NT2/D1 (cell line): Measurements from ENCODE around the gene GDPD2.

Source experiments
- DNase-seq: peaks from one replicate; pipeline ENCODE4 v3.0.0-alpha.2; 2011; ENCODE audit warnings: low read depth, low spot score
- H3K27me3 ChIP-seq: 2 replicates; pipeline ENCODE4 v1.6.0; 2011; ENCODE audit warnings: mild to moderate bottlenecking; ENCODE audit not compliant: insufficient read length, insufficient read depth
- H3K36me3 ChIP-seq: 2 replicates; pipeline ENCODE4 v1.6.1; 2011; ENCODE audit warnings: mild to moderate bottlenecking, low read length, mixed read lengths; ENCODE audit not compliant: insufficient read depth, insufficient read length
- H3K4me1 ChIP-seq: 2 replicates; pipeline ENCODE4 v1.5.1; 2011; ENCODE audit not compliant: insufficient read depth, insufficient read length
- H3K4me3 ChIP-seq: 2 replicates; pipeline ENCODE4 v1.5.1; 2011; ENCODE audit warnings: low read depth; ENCODE audit not compliant: insufficient read length
- H3K9ac ChIP-seq: 2 replicates; pipeline ENCODE4 v1.6.0; 2011; ENCODE audit warnings: low read depth; ENCODE audit not compliant: insufficient read length
- H3K9me3 ChIP-seq: 2 replicates; pipeline ENCODE4 v1.5.1; 2011; ENCODE audit warnings: mild to moderate bottlenecking, low read length; ENCODE audit not compliant: insufficient read depth
- SUZ12 ChIP-seq: IDR thresholded peaks from 2 replicates; pipeline ENCODE4 v1.6.1; 2011; ENCODE audit not compliant: insufficient read length, insufficient read depth; ENCODE audit errors: extremely low read depth
- YY1 ChIP-seq: IDR thresholded peaks from 2 replicates; pipeline ENCODE4 v1.6.1; 2011; ENCODE audit not compliant: insufficient read length, insufficient read depth
- ZNF274 ChIP-seq: IDR thresholded peaks from 2 replicates; pipeline ENCODE4 v1.6.1; 2011; ENCODE audit warnings: mild to moderate bottlenecking, low read depth, low read length

Gene GDPD2

GRCh38 chrX:70421618-70422017 is 1.5 kb upstream of the GDPD2 start:
- peak; percentile 83 for DNase-seq
- Histone ChIP-seq H3K9ac (no peak overlapping the region), H3K9me3 (no peaks in the 10 kb centered on the region), H3K4me1 (peaks cover 16% of the 10 kb centered on the region), H3K36me3 (peaks cover 34% of the 10 kb centered on the region), H3K27me3 (no peaks in the 10 kb centered on the region), H3K4me3 (no peak overlapping the region)
- TF ChIP-seq YY1, result no peak
- no peak for TF ChIP-seq ZNF274
- TF ChIP-seq SUZ12, result no peak

GRCh38 chrX:70423936-70424675 is 992 bp downstream of the GDPD2 start:
- Histone ChIP-seq H3K9me3 (no peaks in the 10 kb centered on the region), H3K4me1 (peaks cover 12% of the 10 kb centered on the region), H3K36me3 (peaks cover 20% of the 10 kb centered on the region), H3K9ac (peak overlapping the region; percentile 25), H3K27me3 (no peaks in the 10 kb centered on the region), H3K4me3 (peak overlapping the region; percentile 53)
- no peak for TF ChIP-seq ZNF274
- no peak for TF ChIP-seq YY1
- DNase-seq, result no peak

- peak overlapping the region; percentile 25 for H3K9ac ChIP-seq
- no peaks in the 10 kb centered on the region for H3K27me3 ChIP-seq
- H3K9me3 ChIP-seq, result no peaks in the 10 kb centered on the region
- no peak overlapping the region for H3K4me3 ChIP-seq
- TF ChIP-seq SUZ12 (no peak), ZNF274 (no peak), YY1 (no peak)
- no peak for DNase-seq
- H3K36me3 ChIP-seq, result peaks cover 13% of the 10 kb centered on the region
- H3K4me1 ChIP-seq, result peaks cover 12% of the 10 kb centered on the region
These were observed 1.7 kb downstream of the GDPD2 start for GRCh38 chrX:70424801-70425200.

GRCh38 chrX:70426286-70427278 is 3.5 kb downstream of the GDPD2 start:
- H3K27me3 ChIP-seq, result no peaks in the 10 kb centered on the region
- H3K4me3 ChIP-seq, result no peak overlapping the region
- H3K36me3 ChIP-seq, result no peaks in the 10 kb centered on the region
- no peak overlapping the region for H3K9ac ChIP-seq
- H3K9me3 ChIP-seq, result no peaks in the 10 kb centered on the region
- peaks cover 7% of the 10 kb centered on the region for H3K4me1 ChIP-seq
- DNase-seq, result no peak
- TF ChIP-seq ZNF274, result no peak
- no peak for TF ChIP-seq SUZ12
- TF ChIP-seq YY1, result no peak

GRCh38 chrX:70427365-70427764 is 4.3 kb downstream of the GDPD2 start:
- H3K27me3 ChIP-seq, result no peaks in the 10 kb centered on the region
- H3K36me3 ChIP-seq, result no peaks in the 10 kb centered on the region
- DNase-seq, result no peak
- no peaks in the 10 kb centered on the region for H3K9me3 ChIP-seq
- H3K4me3 ChIP-seq, result no peak overlapping the region
- H3K9ac ChIP-seq, result no peak overlapping the region
- H3K4me1 ChIP-seq, result peaks cover 3% of the 10 kb centered on the region
- TF ChIP-seq SUZ12 (no peak), ZNF274 (no peak), YY1 (no peak)

GRCh38 chrX:70429759-70430158 is 6.6 kb downstream of the GDPD2 start:
- no peak overlapping the region for H3K4me3 ChIP-seq
- H3K9ac ChIP-seq, result no peak overlapping the region
- DNase-seq, result no peak
- TF ChIP-seq SUZ12, result no peak
- no peak for TF ChIP-seq ZNF274
- peaks cover 2% of the 10 kb centered on the region for H3K4me1 ChIP-seq
- H3K9me3 ChIP-seq, result no peaks in the 10 kb centered on the region
- no peaks in the 10 kb centered on the region for H3K36me3 ChIP-seq
- H3K27me3 ChIP-seq, result no peaks in the 10 kb centered on the region

GRCh38 chrX:70432936-70433847 is 10.1 kb downstream of the GDPD2 start:
- peak overlapping the region; percentile 57 for H3K9ac ChIP-seq
- H3K27me3 ChIP-seq, result peaks cover 6% of the 10 kb centered on the region
- no peaks in the 10 kb centered on the region for H3K36me3 ChIP-seq
- peak overlapping the region; percentile 80 for H3K4me3 ChIP-seq
- H3K4me1 ChIP-seq, result peaks cover 9% of the 10 kb centered on the region
- no peak for DNase-seq
- H3K9me3 ChIP-seq, result no peaks in the 10 kb centered on the region
- TF ChIP-seq SUZ12 (no peak), ZNF274 (no peak), YY1 (no peak)
